Measurements from ENCODE around the gene AMPD3. TPM values are rescaled to one million over a fixed set of nuclear protein-coding genes. Genes with fewer than 3 reads are reported as not detected.

AMPD3 gene
- total RNA-seq, 1 donor from 2014 or later, result 1.4 TPM

DNA sequence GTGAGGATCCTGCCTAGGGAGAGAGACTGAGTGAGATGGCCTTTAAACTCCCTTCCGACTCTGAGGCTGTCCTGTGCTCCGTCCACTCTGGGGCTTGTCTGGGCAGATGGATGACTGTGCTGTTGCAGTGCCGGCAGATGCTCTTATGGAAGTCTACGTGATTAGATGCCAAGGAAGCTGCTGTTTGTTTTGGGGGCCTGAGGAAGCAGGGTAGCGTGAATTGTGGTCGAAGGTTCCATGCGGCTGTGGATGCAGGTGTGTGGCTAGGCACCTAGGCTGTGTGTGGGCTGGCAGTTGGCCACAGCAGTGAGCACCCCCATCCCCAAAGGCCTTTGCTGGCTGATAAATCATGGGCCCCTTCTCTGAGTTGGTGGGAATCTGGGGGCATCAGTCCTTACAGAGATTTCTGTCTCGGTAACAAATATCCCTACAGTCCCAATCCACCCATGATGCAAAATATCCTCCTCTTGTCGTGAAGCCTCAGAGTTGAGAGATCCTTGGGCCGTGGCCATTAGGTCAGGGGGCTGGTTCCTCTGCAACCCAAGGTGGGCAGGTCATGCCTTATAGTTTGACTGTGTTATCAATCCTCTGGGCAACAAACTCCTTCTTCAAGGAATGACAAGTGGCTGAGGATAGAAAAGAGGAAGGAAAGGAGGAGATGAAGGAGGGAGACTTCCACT, 31.2 kb downstream of the AMPD3 start:
- ATAC-seq (no peak), DNase-seq (ENCODE audit: low spot score) (peak; percentile 33)

DNA sequence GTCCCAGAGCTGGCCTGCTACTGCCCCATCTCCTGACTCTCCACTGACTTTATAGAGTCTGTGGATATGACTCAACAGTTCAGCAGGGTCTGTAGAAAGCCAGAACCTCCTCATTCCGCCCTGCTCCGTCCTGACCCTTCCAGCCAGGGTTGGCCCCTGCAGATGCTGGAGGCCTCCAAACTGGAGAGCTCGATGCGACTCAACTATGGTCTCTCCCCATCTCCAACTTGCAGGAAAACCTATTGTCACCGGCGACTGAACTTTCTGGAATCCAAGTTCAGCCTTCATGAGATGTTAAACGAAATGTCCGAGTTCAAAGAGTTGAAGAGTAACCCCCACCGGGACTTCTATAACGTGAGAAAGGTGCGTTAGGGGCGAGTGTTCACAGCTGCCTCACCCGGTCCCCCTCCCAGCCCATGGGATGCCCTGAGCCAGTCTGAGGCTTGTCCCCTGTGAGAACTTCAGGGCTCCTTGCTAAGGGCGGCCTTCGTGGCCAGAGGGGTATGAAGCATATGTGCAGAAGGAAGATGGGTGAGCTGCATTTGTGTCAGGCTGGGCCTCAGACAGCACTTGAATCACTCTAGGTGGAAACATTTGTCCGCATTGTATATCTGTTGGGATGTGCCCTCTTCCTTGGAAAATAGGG, 32.1 kb downstream of the AMPD3 start:
- DNase-seq (ENCODE audit: low spot score), result peak; percentile 35

DNA sequence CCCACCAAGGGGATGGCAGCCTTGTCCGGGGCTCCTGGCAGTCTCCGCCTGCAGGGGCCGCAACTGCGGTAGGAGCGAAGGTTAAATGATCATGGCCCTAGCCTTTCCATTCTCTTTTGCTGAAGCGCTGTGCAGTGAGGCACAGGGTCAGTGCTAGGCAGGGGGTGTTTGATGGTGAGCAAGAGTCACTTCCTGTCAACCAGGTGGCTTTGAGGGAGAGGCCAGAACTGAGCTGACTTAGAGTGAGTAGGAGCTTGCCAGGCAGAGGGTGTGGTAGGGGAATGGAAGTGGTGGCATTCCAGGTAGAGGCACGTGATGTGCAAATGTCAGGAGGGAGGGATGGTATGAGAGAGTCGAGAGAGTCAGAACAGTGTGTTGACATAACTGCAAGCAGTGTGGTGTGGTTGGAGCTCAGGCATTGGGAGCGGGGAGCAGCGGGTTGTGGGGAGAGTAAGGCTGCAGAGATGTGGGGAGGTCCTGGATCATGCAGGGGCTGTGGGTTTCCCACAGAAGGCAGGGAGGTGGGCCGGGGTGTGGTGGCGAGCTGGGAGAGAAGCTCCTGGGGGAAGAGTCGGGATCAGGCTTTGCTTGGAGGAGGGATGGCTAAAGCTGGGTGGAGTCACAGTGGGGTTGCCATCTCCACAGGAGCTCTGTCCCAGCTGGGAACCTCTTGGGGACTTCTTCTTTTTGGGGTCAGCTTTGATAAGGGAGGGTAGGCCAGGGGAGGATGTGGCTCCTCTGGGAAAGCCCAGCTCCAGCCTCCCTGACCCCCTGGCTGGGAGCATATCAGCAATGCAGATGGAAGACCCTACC, 33.3 kb downstream of the AMPD3 start:
- ATAC-seq, result no peak
- peak; percentile 40 for DNase-seq (ENCODE audit: low spot score)

More for the DNA sequence above, 32.1 kb downstream of the AMPD3 start:
- no peak for ATAC-seq

DNA sequence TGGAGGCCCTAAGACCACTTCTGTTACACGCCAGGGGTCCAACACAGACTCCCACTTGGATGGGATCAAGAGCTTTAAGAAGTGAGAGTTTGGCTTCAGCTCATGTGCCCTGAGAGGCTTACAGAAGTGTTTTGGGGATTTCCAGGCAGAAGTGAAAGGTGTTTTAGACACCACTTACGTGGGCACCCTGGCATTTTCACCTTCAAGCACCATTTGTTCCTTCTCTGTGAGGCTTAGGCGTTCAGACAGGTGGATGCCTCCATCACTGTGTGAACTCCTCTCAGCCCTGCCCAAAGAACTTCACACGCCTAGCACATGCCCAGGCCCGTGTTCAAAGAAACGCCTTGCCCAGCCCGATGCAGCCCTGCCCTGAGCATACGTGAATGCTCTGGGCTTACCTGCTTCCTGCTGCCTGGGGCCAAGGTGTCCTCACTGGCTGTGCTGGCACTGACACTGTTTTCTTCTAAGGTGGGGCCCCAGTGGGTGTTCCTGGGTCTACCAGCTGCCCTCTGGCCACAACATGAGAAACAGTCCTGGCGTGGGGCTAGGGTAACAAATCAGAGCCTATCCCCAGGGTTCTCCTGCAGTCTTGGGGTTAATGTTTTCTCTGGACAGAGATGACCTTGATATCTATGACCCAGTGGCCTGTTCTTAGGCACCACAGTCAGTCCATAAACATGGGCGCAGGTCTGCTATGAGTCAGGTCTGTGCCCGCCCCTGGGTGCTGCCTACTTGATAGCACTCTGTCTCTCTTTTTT, 34.0 kb downstream of the AMPD3 start:
- DNase-seq (ENCODE audit: low spot score) (peak; percentile 38), ATAC-seq (no peak)

DNA sequence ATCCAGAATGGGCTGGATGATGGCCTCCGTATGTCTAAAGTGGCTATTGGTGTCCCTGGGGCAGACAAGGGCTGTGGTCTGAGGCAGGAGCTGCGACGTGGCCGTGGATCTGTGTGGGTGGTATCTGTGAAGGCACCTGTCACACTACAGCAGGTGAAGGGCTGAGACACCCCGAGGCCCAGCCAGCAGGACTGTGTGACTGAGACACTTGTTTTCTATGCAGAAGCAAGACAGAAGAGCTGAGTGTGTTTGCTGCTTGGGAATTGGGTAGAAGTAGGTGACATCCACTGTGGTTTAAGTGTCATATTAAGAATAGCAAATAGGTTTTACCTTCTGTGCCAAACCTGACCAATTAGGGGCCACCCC, 35.0 kb downstream of the AMPD3 start:
- no peak for ATAC-seq
- DNase-seq (ENCODE audit: low spot score), result peak; percentile 37

DNA sequence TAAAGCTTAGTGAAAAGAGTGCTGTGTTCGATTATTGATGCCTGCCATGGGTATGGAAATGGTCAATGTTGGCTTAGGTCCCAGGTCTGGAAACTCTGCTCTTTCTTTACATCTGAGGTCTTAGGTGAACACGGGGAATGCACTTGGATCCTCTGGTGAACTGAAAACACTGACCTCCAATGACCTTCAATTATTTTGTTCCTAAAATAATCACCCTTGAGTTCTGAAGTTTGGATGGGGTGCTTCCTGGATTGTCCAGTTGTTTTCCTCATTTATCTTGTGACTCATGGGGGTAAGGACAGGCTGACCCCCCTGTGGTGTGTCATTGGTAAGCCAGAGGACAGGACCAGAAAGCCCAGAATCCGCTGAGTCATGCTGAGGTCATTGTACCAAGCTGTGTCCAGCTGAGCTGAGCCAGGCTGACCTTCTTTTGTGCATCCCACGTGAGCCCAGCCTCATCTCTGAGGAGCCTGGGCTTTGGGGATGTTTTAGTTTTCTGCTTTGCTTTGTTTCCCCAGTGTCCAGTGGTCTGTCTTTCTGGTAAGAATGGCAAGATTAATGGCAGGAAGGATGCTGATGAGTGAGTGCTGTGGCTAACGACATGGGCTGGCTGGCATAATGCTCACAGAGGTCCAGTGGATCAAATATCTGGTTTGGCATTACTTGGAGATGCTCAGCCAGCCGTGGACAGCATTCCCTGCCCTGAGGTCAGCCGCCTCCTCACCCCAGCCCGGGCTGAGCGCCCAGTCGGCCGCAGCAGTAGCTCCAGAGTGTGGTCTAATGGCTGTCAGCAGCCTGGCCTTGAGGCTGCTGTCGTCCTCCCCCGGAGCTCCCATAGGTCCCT, 35.6 kb downstream of the AMPD3 start:
- ATAC-seq (peak; percentile 72), DNase-seq (ENCODE audit: low spot score) (peak; percentile 54)

DNA sequence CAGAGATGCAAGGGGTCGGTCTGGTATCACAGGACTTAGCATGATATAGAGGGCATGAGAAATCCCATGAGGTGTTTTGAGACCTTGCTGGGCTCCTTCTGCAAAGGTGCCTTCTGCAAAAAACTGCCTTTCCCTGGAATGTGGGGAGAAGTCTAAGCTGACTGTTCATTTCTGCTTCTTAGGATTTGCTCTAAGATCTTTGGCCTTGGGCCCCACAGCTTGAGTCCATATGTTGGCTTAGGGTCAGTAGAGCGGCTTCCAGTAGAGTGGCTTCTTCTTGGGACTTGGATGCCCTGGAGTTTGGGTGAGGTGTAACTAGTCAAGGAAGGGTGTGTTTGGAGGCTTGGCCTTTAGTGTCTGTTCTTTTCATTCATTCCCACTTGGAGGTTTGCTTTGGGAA, 37.0 kb downstream of the AMPD3 start:
- ATAC-seq (no peak), DNase-seq (ENCODE audit: low spot score) (no peak)

DNA sequence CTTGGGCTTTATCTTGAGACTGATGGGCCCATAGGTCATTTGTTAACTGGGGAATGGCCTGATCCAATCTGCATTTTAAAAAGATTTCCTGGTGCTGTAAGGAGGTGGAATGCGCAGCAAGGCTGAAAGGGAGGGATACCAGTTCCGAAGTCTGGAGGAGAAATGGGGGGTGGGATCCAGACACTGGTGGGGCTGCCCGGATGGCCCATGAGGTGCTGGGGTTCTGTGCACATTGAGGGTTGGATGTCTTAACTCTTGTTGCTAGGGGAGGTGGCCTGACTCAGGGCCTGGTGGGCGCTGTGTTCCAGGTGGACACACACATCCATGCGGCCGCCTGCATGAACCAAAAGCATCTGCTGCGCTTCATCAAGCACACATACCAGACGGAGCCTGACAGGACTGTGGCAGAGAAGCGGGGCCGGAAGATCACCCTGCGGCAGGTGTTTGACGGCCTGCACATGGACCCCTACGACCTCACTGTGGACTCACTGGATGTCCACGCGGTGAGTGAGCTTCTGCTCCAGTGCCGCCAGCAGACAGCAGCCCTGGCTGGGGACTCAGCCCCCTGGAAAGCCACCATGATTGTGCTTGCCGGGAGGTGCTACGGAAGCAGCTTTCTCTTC, 38.1 kb downstream of the AMPD3 start:
- ATAC-seq (no peak), DNase-seq (ENCODE audit: low spot score) (peak; percentile 44)

DNA sequence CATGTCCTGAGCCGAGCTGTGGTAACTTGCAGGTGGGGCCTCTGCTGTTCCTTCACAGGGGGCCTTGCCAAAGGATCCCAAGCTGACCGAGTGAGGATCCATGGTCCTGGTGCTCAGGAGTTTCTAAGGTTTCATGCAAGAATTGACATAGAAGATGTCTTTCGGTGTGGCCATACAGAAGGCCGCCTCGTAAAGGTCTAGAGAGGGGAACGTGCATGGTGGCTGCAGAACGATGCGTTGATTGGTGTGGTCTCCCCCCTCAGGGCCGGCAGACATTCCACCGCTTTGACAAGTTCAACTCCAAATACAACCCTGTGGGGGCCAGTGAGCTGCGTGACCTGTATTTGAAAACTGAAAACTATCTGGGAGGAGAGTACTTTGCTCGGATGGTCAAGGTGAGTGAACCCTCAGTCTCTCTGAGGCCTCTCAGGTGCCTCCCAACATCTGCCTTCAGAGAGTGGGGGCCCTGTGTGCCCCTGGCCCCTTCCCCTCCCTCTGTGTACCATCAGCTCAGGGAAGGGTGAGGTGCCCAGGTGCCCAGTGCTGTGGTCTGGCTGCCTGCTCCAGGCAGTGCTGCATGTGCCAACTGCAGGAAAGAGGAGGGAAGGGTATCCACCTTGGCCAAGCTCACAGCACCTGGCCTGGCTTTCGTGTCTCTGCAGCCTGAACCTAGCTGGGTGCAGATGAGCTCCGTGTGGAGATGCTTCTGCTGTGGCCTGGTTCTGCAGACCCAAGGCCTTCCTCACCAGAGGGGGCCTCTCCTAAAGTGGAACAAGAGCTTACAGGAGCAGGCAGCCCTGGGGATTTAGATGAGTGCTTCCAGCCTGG, 39.8 kb downstream of the AMPD3 start:
- DNase-seq (ENCODE audit: low spot score), result peak; percentile 35

DNA sequence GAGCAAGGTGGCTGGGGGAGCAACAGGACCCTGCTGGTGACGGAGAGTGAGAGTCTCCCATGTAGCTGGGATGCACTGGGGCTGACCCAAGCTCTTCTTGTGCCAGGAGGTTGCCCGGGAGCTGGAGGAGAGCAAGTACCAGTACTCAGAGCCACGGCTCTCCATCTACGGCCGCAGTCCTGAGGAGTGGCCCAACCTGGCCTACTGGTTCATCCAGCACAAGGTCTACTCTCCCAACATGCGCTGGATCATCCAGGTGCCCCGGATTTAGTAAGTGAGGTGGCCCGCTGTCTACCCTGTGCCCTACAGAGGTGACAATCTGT, 40.4 kb downstream of the AMPD3 start:
- ATAC-seq (no peak), DNase-seq (ENCODE audit: low spot score) (peak; percentile 33)

More for the DNA sequence above, 39.8 kb downstream of the AMPD3 start:
- no peak for ATAC-seq

DNA sequence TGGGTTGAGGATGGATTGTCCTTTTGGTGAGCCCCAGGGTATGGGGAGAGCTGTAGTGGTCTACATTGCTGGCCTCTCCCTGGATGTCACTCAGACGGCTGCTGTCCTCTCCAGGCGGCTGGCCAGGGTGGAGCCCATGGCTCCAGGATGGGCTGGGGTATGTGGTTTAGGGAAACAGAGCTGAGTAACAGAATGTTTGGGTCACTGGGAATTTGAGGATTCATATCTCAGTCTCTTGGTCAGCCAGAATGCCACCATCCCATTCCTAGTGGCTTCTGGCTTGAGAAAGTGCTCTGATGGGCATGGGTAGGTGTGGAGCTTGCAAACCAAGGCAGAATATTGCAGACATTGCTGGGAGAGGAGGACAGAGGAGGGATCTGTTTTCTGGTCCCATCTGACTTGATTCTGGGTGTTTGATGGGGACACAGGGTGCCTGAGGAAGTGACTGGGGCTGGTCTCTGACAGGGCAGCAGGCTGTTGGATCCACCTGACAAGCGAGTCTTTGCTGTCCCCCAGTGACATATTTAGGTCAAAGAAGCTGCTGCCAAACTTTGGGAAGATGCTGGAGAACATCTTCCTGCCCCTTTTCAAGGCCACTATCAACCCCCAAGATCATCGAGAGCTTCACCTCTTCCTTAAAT, 41.4 kb downstream of the AMPD3 start:
- ATAC-seq (no peak), DNase-seq (ENCODE audit: low spot score) (peak; percentile 31)

DNA sequence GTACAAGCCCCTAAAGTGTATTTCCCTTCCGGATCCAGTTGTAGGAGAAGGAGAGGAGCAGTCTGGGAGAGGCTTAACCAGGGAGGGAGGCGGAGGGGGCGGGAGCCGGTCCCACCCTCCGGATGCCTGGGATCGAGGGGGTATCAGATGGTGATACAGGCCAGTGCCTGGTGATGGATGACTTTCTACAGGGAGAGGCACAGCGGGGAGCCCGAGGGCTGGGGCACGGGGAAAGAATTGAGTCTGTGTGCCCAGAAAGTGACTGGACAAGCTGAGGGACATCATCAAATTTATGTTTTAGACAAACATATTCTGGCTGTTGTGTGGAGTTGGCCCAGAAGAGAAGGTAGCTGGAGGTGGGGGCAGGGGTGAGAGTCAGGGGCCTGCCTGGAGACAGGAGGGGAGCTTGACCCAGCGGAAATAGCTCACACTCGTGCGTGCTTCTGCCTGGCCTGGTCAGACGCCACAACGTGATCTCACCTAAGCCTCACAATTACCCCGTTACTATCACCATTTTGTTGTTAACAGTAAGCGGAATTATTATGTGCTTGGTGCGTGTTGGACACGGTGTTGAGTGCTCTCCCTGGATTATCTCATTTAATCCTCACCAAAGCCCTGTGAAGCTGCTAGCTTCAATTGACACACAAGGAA, 42.4 kb downstream of the AMPD3 start:
- ATAC-seq (no peak), DNase-seq (ENCODE audit: low spot score) (peak; percentile 37)

DNA sequence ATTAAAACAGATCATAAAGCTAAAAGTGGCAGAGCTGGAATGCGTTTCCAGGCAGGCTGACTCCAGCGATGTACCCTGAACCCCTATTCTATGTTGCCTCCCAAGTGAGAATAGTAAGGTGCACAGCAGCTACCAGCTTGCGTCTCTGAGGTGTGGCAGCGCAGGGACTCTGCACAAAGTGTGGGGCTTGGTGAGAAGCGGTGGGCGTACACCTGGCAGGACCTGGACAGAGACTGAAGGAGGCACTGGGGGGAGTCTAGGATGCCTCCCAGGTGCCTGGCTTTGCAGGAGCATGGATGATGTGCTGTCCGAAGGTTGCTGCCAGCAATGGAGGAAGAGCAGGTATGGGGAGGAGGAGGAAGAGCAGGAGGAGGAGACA, 42.9 kb downstream of the AMPD3 start:
- DNase-seq (ENCODE audit: low spot score), result peak; percentile 30
- ATAC-seq, result no peak

DNA sequence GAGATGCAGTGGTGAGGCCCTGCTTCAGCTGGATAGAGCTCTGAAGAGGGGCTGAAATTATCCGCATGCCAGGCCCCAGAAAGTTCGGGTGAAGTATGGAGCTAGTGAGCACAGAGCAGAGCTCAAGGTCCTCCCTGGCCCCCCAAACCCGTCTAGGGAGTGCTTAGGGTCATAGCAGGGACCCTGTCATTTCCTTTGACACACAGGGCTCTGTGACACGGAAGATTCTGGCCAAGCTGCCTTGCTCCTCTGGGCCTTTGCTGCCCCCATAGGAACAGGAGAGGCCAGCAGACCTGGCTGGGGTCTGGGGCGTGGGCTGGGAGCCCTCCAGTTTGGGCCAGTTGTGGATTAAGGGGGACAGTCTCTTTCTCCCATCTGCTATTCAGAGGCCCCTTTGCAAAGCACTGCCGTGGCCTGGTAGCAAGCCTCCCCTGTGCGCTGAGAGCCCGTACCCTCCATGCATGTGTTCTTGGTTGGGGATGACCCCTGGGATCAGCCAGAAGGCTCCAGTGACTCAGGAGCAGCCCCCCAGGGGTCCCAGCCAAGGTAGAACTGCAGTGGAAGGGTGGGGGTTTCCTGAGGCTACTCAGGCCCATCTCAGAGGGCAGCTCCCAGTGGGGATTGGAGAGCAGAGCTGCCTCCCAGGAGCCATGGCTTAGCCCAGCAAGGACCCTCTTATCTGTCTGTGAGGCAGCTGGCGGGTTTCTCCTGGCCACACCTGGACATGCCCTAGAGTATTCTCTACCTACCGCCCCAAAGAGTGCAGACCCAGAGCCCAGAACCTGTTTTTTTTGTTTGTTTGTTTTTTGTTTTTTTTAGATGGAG, 43.6 kb downstream of the AMPD3 start:
- ATAC-seq, result no peak

DNA sequence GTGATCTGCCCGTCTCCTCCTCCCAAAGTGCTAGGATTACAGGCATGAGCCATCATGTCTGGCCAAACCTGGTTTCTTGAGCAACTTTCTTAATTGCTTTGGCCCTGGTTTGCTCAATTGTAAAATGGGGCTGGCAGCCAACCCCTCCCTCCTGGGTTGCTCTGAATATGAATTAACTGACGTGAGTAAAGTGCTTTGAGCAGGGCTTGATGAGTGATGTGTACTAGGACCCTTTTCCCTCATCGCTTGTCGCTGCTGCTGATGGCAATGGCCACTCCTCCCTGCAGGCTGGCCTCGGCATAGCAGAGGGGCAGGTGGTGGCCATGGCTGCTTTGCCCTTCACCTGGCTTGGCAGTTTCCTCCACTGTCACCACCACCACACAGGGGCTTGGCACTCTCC, 44.4 kb downstream of the AMPD3 start:
- ATAC-seq, result no peak

More for the DNA sequence above, 43.6 kb downstream of the AMPD3 start:
- peak; percentile 31 for DNase-seq (ENCODE audit: low spot score)

DNA sequence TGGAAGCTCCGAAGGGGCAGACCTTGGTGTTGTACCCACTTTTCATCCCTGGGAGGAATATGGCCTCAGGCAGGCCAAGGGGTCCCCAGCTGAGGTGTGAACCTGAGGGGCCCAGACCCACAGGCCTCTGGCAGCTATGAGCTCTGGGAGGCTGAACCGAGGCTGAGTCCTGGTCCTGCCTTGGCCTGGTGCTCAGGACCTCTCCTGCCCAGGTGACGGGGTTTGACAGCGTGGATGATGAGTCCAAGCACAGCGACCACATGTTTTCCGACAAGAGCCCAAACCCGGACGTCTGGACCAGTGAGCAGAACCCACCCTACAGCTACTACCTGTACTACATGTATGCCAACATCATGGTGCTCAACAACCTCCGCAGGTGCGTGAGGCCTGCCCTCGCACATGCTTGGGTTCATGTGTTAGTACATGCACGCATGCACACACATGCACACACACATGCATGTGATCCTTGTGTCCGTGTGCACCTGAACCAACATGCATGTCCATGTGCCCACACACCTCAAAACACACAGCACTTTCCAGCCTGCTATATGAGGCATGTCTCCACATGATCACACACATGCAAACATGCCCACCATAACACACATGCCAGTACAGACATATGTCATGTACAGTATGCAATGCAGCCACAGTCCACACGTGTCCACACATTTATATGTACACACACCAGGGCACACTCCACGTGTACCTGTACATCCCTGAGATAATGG, 45.0 kb downstream of the AMPD3 start:
- ATAC-seq (no peak), DNase-seq (ENCODE audit: low spot score) (no peak)

More for the DNA sequence above, 44.4 kb downstream of the AMPD3 start:
- DNase-seq (ENCODE audit: low spot score), result peak; percentile 34
